Measurements from ENCODE around the gene HDAC10.

The HDAC10 gene

GRCh38 chr22:50250555-50251476 is at the start of gene HDAC10:
Gene HDAC10, minus strand, starts transcription at chr22:50251265. Its CDS starts 233 bp downstream, at chr22:50251032.
- peak; percentile 55 for DNase-seq

GRCh38 chr22:50300620-50301257 is 49.7 kb upstream of the HDAC10 start:
- DNase-seq = no peak

GRCh38 chr22:50299785-50300619 is 48.9 kb upstream of the HDAC10 start:
- DNase-seq = no peak

GRCh38 chr22:50298937-50299784 is 48.1 kb upstream of the HDAC10 start:
- DNase-seq = no peak

GRCh38 chr22:50298266-50298637 is 47.2 kb upstream of the HDAC10 start:
- no peak for DNase-seq

- DNase-seq = no peak
These were observed 46.6 kb upstream of the HDAC10 start for GRCh38 chr22:50297510-50298265.

GRCh38 chr22:50296658-50297490 is 45.8 kb upstream of the HDAC10 start:
- DNase-seq = no peak

GRCh38 chr22:50294319-50294656 is 43.2 kb upstream of the HDAC10 start:
- DNase-seq = no peak

GRCh38 chr22:50293441-50294318 is 42.6 kb upstream of the HDAC10 start:
- no peak for DNase-seq

GRCh38 chr22:50292643-50293440 is 41.8 kb upstream of the HDAC10 start:
- DNase-seq = no peak

- no peak for DNase-seq
These were observed 39.0 kb upstream of the HDAC10 start for GRCh38 chr22:50289942-50290630.

GRCh38 chr22:50289151-50289941 is 38.3 kb upstream of the HDAC10 start:
- no peak for DNase-seq

GRCh38 chr22:50287731-50288130 is 36.7 kb upstream of the HDAC10 start:
- DNase-seq = no peak

- no peak for DNase-seq
These were observed 35.7 kb upstream of the HDAC10 start for GRCh38 chr22:50286701-50287318.

- no peak for DNase-seq
These were observed 35.2 kb upstream of the HDAC10 start for GRCh38 chr22:50286275-50286674.

- no peak for DNase-seq
These were observed 34.6 kb upstream of the HDAC10 start for GRCh38 chr22:50285568-50286229.
